HG02970 (cell line): Measurements from ENCODE around the gene KCNC1.

ENCODE experiments used
- ATAC-seq: cut with Tn5 transposase; IDR thresholded peaks from one replicate; pipeline ENCODE4 v1.9.1; 2021; ENCODE audit warnings: mild to moderate bottlenecking, moderate library complexity, moderate number of reproducible peaks; ENCODE audit not compliant: unreplicated experiment, low FRiP score

Gene KCNC1

DNA sequence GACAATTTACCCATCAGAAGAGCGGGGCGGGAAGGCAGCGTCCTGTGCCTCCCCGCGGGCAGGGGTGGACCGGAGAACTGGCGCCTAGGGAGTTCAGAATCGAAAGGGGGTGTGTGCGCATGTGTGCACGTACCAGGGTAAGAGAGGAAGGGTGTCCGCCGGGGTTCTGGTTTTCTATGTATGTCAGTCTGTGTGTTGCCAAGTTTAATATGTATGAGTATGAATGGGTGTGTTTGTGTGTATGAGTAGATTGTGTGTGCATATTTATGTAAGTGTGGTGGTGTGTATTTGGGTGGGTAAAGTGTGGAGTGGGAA lies 2.0 kb downstream of the KCNC1 start:
- no peak for ATAC-seq

DNA sequence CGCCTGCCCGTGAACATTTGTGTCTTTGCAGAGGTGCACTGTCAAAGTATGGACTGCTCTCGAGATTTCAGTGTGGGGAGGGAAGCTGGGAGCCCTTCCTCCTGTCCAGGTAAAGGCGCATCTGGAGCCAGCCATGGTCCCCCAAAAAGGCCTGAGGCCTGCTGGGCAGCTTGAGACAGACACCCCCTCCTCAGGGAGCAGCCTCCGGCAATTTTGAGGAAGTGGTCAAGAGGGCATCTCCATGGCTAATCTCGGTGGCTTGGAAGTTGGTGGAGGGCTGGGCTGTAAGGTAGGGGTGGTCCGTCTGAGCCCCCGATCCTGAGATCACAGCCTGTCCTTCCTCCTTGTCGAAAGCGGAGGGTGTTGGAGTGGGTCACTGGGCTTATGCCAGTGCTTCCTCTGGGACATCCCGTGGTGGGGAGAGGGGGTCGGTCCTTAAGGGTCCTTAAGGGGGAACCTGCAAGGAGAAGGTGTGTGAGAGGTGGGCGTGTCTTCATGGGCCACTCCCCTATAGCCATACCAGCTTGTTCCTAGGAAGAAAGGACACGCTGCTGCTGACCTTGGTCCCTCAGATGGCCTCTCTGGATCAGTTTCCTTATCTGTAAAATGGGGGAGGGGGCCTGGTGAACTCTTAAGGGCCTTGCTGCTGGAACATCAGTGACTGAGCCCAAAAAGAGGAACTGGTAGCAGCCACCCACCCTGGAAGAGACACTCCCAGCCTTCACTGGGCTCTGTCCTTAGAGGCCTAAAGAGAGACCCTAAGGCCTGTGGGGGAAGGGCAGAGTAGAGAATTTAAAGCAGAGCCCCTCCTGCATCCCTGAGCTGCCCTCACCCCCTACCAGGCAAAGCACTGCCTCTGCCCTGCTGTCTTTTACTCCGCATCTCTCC lies 2.6 kb downstream of the KCNC1 start:
- ATAC-seq = no peak

DNA sequence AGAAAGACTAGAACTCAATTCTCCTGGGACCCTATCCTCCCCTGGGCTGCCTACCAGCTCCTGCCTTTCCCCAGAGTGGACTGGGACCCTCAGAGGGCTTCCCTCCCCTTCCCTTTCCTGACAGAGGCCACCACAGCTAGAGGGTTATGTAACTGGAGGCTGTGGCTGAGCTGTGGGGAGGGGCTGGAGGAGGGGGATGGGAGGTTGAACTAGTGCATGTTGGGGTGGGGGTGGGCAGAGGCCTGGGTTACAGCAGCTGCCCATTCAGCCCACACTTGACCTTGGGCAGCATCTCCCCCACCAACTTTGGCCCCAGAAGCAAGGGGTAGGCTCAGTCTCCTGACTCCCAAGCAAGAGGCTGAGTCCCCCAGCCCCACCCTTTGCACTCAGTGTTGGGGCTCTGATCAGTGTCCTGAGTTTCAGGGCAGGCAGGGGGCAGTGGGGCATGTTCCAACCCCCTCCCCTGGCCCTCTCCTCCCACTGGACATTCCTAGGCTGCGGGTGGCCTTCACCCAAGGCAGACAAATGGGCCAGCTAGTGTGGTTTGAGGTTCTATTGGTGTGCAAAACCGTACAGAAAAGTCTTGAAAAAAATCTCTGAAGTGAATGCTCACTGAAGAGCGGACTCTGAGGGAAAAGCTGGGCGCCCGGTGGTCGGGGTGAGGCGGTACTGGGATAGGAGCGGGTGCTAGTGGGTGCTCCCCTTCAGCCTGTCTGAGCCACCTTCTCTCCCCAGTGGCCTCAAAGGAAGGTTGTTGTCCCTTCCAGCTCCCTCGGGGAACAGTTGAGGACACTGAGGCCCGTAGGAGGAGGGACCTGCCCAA lies 3.8 kb downstream of the KCNC1 start:
- no peak for ATAC-seq

DNA sequence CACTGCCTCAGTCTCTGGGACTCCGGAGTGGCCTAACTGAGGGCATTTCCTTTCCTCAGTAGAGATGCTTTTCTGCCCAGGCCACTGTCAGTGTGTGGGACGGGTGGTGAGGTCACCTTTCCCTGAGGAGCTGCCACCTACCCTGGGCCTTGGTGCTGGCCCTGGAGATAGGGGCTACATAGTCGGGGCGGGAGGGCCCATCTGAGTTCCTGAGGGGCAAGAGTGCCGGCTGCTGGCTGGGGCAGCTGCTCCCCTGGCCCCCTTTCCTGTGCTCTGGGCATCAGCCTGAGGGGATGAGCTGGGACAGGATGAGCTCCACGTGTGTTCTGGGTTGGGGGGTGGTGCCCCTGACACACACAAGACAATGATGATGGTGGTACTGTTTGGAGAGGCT lies 5.4 kb downstream of the KCNC1 start:
- ATAC-seq = no peak

DNA sequence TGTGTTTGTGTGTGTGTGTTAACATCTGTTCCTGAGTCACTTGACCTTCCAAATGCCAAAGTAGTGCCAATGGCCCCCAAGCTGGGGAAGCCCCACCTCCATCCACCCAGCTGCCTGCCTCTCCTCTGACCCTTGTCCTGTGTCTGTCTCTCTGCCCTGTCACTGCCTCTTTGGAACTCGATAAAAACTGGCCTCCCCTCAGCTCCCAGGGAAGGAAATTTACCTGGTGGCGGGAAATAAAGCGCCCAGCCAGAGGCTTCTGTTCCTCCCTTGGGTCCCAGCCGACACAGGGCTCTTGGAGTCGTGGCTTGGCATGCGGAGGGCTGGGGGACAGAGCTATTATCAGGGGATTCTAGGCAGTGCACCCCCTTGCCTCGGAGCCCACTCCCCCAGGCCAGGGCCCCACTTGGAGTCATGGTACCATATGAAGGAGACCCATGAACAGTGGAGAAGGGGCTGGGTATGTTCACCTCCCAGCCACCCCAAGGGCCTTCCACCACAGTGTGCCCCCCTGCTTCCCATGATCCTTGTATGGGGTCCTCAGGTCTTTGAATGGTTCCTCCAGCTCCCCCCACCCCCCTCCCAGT lies 6.2 kb downstream of the KCNC1 start:
- no peak for ATAC-seq

DNA sequence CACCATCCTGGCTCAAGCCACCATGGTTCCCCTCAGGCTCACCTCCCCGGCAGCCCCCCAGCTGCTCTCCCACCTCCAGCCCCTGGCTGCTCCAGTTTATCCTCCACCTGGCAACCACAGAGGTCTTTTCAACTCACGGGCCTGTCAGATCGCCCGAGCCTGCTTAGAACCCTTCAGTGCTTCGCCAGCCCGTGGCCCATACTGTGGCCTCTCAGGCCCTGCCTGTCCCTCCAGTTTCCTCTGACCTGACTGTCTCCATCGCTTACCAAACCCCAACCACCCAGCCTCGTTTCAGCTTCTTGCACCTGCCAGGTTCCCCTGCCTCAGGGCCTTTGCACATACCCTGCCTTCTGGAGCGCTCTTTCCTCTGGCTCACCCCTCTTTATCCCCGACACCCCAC lies 6.9 kb downstream of the KCNC1 start:
- ATAC-seq = no peak

DNA sequence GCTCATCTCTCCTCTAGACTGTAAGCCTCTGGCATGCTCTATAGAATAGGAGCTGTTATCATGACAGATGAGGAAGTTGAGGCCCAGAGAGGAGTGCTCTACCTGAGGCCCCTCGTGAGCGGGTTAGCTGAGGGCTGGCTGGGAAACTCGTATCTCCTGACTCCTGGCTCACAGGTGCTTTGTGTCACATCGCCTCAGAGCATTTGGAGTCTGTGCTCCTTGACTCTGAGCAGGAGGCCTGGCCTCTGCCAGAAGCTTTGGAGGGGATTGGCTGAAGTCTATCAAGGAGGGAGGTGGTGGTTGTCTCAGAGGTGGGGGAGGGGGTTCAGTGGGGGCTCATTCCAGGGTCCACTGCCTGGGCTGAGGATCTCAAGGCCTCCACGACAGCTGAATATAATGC lies 7.4 kb downstream of the KCNC1 start:
- ATAC-seq = no peak

DNA sequence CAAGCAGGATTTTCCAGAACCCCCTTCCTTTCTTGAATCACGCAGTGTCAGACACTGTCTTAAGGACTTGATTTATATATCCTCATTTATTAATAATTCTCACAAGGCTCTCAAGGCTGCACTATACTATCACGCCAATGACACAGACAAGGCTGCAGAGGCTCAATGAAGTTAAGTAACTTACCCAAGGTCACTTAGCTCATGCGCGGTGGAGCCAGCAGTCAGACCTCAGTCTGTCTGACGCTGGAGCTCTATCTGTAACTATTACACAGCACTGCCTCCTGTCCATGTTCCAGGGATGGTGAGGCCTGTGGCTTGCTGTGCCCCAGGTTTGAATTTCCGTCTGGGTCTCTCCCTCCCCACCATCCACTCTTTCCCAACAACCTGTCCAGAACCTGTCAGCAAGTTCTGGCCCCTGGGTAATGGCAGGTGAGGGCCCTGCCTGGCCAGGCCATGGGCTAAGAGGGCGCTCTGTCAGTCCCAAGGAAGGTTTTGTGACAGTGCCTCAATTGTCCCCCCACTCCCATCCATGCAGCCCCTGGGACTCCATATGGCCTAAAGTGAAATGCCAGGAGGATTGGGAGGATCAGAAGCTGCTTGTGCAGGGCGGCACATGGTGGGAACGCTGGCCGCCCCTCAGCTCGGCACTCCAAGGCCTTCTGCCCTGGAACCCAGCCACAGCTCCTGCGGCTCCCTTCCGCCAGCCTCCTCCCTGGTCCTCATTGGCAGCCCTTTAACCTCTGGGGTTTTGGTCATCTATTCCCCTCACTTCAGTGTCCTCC lies 8.6 kb downstream of the KCNC1 start:
- no peak for ATAC-seq

DNA sequence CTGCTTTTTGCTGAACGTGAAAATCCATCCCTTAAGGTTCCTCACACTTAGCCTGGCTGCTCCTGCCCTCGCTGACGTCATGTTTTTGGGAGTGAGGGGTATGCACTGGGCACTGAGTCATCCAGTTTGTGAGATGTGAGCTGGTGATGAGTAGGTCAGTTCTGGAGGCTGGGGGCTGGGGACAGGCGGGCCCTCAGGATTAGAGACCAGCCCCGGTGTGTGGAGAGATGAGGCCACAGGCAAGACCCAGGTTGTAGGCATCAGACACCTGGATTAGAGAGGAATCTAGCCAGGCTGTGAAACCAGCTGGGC lies 9.2 kb downstream of the KCNC1 start:
- no peak for ATAC-seq

DNA sequence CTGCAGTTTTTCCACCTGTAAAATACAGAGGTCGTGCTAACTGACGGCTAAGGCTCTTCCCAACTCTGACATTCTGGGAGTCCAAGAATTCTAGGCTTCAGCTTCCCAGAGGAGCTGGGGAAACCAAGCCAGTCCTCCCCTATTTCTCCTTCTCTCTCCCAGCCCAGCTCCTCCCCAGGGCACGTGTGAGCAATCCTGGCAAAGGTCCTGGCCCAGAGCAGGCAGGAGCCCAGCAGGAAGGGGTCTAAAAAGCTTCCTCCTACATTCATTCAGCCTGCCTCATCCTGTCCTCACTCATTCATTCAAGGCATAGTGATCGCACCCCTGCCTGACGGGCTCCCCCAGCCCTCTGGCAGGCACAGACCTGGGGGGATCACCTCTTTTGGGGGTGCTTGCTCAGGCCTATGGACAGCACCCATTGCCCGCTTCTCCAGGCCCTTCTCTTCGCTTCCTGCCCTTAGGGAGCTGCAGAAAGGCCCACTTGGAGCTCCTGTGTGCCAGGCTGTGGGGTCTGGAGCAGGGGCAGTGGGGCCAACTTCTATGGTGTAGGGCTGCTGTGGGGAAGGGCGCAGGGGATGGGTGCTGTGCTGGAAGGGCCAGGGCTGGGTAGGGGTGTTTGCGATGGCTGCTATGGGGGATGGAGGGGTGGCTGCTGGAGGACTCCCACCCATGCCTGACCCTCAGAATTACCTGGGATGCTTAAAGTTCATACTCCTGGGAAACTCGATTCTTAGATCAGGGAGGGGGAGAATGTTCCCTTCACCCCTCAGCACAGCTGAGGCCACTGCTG lies 9.8 kb downstream of the KCNC1 start:
- no peak for ATAC-seq

DNA sequence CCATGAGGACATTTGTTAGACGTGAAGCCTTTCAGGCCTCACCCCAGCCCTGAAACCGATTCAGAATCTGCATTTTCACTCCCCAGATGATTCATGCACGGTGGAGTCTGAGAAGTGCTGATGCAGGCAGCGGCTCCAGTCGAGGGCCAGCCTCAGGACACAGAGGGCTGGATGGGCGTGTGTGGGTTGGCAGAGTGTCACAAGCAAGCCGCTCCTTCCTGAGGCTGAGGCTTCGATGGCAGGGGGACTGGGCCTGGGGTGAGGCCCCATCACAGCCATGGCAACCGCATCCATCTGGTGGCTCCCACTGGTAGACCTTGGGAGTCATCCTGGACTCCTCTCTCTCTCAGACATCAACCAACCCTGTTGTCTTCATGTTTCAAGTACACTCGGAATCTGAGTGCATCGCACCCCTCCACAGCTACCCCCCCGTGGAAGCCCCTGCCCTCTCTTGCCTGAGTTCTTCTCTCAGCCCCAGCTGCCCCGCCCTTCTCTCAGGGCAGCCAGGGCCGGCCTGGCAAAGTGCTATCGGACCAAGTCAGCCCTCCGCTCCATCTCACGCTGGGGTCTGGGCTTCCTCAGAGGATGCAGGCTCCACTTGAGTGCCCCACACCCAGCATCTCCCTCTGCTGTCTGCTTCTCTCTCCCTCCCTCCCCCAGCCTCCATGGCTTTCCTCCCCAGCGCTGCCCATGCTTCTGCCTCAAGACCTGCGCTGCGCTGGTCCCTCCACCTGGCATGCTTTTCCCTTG lies 10.6 kb downstream of the KCNC1 start:
- ATAC-seq = no peak

DNA sequence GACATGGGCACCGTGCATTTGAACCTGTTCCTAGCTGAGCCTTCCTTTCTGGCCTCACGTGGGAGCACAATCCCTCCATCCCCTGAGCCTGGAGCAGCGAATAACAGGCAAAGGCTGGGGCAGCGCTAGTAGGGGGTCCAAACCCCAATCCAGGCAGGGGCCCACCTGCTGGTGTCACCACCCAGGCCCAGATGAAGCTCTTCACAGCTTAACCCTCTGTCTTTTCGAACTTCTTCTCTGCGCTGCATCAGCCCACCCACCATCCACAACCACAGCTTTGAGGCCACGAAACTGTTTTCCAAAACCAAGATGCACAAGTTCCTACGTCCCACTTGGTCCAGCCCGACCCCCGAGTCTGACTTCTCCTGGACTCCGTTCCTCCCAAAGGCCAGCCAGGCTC lies 11.5 kb downstream of the KCNC1 start:
- no peak for ATAC-seq

DNA sequence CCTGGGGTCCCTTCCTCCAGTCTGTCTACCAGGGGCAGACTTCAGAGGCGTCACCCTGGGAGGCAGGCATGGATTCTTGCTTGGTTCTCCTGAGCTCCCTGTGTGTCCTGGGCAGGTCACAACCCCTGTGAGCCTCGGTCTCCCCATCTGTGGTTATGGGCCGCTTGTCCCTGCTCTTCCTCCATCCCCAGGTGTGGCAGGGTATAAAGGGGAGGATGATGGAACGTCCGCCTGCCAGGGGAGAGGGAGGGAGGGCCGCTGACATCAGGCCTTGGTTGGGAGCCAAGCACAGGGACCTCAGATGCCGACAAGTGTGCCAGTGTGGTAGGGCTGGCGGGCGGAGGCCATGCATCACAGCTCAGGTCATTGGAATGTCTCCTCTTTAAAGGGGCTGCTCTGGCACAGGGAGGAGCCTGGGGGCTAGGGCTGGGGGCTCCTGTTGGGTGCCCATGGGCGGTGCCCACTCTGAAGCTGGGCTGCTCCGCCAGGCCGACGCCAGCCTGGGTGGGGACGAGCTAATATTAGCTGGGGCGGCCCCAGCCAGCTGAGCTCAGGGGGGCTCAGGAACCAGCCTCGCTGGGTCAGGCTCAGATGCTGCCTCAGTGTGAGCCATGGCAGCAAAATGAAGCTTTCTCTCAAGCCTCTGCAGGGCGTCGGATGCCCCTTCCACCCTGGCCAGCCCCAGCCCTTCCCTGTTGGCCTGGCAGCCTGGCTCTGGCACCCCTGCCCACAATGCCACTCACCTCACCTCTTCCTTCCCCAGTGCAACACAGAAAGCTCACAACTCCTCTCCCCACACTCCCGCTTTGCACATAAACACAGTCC lies 12.8 kb downstream of the KCNC1 start:
- no peak for ATAC-seq

DNA sequence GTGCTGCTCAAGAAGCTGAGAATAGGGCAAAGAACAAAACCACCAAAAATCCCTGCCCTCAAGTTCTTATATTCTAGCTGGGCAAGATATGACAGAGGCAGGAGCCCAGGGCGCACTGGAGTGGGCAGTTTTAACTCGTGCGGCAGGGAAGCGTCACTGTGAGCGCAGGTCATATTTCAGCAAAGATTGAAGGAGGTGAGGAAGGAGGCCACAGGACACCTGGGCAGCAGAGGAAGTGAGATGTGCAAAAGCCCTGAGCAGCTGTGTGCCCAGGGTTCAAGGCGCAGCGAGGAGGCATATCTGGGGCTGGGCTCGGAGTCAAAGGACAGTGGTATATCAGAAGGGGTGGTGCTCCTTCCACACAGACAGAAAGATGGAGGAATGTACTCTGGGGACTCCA lies 13.5 kb downstream of the KCNC1 start:
- ATAC-seq = no peak

DNA sequence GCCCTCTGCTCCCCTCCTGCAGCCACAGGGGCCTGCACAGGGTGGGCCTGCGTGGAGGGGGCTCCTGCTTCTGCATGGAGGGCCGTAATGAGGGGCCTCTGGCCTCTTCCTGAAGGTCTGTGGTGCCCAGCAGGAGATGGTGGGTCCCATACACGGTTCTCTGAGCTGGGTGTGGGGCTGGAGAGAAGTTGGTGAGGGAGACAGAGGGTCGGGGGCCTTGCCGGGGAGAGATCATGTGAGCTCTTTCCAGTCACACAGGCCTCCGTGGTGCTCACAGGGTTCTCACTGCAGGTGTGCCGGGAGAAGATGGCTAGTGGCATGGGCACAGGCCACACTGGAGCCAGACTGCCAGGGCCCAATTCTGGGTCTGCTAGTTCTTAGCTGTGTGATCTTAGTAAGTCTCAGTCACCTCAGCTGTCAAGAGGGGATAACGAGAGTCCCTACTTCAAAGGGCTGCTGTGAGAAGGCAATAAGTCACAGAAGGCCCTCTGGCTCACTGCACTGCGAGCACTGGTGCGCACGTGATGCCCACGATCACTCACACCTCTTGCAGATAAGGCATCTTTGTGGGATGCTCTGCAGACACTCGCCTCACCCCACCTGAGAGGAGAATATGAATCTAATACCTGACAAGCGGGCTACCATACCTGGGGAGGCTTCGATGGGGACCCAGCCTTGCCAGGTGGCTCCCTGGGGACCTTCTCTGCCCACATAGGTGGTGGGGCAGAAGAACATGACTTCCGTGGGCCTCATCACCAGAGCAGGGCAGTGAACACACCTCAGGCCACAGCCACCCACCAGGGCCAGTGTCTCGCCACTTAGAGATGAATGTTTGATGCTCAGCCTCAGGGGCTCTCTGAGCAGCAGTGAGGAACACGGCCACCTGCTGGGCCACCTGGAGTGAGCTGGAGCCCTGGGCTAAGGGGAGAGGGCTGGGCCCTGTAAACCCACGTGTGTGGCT lies 14.5 kb downstream of the KCNC1 start:
- no peak for ATAC-seq

DNA sequence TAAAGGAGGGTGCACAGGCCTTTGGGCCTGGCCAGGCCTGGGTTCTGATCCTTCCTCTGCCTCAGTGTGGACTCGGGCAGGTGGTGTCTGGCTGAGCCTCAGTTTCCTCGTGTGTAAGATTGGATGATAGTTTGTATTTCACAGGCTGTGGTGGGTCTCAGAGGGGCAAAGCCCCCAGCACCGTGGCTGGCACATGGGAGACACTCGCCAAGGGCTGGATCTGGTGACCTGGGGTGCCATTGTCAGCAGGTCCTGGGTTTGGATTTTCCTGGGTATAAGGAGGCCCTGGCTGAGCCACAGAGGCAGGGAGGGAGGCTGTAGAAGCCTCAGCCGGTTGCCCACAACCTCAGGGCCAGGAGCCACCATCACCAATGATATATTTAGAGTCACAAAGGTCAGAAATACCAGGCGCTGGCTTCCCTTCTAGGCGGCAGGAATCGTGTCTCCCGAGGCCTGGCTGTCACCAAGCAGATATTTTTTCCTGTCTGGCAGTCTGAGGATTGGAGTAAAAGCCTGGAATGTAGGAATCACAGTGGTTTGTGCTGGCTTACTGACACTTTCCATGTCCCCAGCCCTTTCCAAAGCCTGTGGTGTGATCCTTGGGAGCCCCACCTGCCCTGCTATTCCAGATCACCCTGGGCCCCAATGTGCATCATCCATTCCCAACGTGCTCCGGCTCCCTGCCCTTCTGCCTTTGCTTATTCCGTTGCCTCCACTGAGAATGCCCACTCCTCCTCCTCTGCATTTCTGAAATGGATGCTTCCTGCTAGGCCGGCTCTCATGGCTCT lies 15.6 kb downstream of the KCNC1 start:
- ATAC-seq = no peak

DNA sequence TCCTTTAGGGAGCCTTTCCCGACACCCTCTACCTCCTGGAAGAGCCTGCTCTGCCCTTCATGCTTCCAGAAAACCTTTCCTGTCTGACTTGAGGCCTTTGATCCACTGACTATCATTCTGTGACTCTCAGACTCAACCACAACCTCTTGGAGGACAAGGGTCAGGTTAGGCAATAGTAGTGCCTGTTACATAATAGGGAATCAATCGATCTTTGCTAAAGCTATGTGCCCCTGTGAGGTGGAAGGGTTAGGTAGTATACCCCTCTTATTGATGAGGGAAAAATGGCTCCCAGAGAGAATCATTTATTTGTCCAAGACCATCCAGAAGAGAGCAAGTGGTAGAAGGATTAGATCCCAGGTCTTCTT lies 16.2 kb downstream of the KCNC1 start:
- no peak for ATAC-seq
